Heart left ventricle (tissue), 13 donors: ENCODE results near the gene CEP131.

ENCODE experiments used
- POLR2A ChIP-seq, 2 donors: fragments of 450-650 bp; IDR thresholded peaks; one replicate each; pipeline ENCODE4 v1.6.1; 2017; ENCODE audit warnings: antibody characterized with exemption in 2 of 2, mild to moderate bottlenecking in 2 of 2, moderate library complexity in 2 of 2
- TF ChIP-seq, protein P1 (sequence below), 12 donors: fragments of 200-600 bp; sonication (generic) in 4 of 12; IDR thresholded peaks; one replicate each; pipeline versions ENCODE4 v1.5.0 to v1.8.0; 2018 to 2022; ENCODE audit warnings: antibody characterized with exemption in 12 of 12, mild to moderate bottlenecking in 5 of 12
- donor health status: ischemic (EF 13 %, LVEDD 7.1; RV severe dilation, severe dysfunction).
- donor health status: DM: no; HTN: yes; CAD: no.
- donor health status: DM: no; HTN: no; CAD: no.
- donor health status: ischemic (EF 25% LVEDD 6.9; RV normal size, moderate dysfunction).
- donor health status: ischemic (EF 25% LVEDD 5.7; RV mildly dilated, moderate dysfunction).
- donor health status: ischemic (EF 35%, LVEDD 5.7; RV mildly dilated, moderate dysfunction).
- donor health status: nonischemic (EF 11% LVEDD 7.7; RV severe dilation, severe dysfunction).
- donor health status: DM: yes; HTN: yes; CAD: no.
- donor health status: PGD.
- donor health status: ischemic (EF 29% LVEDD 5.4; RV normal size, mild dysfunction).
- donor health status: nonischemic (EF 23%, LVEDD 6.1; RV moderate dilation, normal function).

DNA sequence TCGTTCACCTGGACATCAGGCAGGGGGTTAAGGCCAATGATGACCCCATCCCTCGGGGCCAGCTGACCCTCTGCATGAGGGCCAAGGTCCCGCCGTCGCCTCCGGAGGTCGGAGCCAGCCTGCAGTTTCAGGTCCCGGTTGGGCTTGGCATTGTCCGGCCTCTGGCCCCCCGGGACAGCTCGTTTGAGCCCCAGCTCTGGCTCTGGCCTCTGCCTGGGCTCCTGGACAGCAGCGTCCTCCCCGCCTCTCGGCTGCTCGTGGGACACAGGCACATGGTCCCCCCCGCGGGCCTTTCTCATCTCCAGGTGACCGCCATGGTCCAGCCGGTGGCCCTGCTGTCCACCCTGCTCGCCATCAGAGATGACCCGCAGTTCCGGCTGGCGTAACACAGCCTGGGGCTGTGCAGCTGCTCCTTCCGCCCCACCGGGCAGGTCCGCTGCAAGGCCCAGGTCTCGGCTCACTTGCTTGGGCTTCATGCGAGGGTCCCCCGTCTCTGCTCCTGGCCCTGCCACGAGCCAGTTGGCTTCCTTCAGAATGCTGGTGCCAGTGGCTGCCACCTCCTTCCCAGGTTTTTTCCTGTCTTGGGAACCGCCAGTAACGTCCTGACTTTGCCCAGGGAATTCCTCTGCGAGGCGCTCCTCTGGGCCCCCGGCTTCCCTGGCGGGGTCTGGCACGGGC is 23.0 kb upstream of the CEP131 start:
- TF ChIP-seq, protein P1, sequence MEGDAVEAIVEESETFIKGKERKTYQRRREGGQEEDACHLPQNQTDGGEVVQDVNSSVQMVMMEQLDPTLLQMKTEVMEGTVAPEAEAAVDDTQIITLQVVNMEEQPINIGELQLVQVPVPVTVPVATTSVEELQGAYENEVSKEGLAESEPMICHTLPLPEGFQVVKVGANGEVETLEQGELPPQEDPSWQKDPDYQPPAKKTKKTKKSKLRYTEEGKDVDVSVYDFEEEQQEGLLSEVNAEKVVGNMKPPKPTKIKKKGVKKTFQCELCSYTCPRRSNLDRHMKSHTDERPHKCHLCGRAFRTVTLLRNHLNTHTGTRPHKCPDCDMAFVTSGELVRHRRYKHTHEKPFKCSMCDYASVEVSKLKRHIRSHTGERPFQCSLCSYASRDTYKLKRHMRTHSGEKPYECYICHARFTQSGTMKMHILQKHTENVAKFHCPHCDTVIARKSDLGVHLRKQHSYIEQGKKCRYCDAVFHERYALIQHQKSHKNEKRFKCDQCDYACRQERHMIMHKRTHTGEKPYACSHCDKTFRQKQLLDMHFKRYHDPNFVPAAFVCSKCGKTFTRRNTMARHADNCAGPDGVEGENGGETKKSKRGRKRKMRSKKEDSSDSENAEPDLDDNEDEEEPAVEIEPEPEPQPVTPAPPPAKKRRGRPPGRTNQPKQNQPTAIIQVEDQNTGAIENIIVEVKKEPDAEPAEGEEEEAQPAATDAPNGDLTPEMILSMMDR (IDR thresholded peaks at IDR 0.05), result no peak
- no peak for TF ChIP-seq POLR2A (IDR thresholded peaks at IDR 0.05)
